ENCODE measurements around the gene TIMM13. TPM values are rescaled to one million over a fixed set of nuclear protein-coding genes. Genes with fewer than 3 reads are reported as not detected.

Gene TIMM13
- total and polyA plus RNA-seq, 2 of the 8 experiments (the other 6 are each of a cell fraction or from before 2014, with no cell fraction given): 270 to 275 TPM

DNA sequence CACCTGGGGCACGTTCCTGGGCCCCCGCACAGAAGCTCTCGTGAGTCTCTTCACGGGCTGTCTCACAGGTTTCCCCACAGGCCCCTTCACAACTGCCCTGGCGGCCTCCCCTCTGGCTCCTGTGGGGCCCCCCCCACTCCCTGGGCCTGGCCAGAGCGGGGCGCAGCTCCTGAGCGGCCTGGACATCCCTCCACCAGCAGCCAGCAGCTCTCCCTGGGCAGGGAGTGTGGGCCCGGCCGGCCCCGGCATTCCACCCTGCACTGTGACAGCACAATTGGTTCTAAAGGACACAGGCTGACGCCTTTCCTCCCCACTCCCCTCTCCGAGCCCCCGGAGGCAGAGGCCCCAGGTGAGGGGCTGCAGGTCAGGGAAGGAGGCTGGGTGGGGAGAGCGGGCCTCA is 9.5 kb upstream of the TIMM13 start:
- peaks cover 0 to 13% of the 10 kb centered on the region in 2 experiments; a peak in 1 of 4 replicates for H3K79me2 ChIP-seq (ENCODE audit: control insufficient read depth in 1 of 2, insufficient read depth in 2 of 2, low read length in 2 of 2)
- peaks cover 4% of the 10 kb centered on the region; the same call in 1 of the 2 replicates for H3K23me2 ChIP-seq (ENCODE audit: low read depth, low read length)
- H3K23ac ChIP-seq (ENCODE audit: insufficient read length): no peak overlapping the region
- H2BK20ac ChIP-seq (ENCODE audit: low read length): no peak overlapping the region
- peaks cover 11 to 25% of the 10 kb centered on the region in 2 experiments for H4K20me1 ChIP-seq (replicated peaks in 1 of 2; ENCODE audit: control insufficient read depth in 1 of 2, insufficient read depth in 2 of 2, low read length in 2 of 2)
- H3K4me1 ChIP-seq (replicated peaks in 1 of 4; ENCODE audit: control insufficient read depth in 3 of 4, insufficient read depth in 4 of 4, low read length in 3 of 4): no peaks in the 10 kb centered on the region
- H2AFZ ChIP-seq (ENCODE audit: low read length): no peak overlapping the region
- no peak overlapping the region for H2BK5ac ChIP-seq (ENCODE audit: low read depth, low read length)
- H3K4ac ChIP-seq (replicated peaks; ENCODE audit: insufficient read length, low read depth, low read length): no peak overlapping the region
- no peak overlapping the region for H3K4me2 ChIP-seq (ENCODE audit: insufficient read depth in 1 of 2, low read depth in 2 of 2, low read length in 2 of 2)
- no peak overlapping the region for H4K91ac ChIP-seq (replicated peaks; ENCODE audit: insufficient read length, low read length)
- peaks cover 11% of the 10 kb centered on the region for H3K79me1 ChIP-seq (ENCODE audit: low read depth, low read length)
- no peak overlapping the region for H3K9ac ChIP-seq (replicated peaks in 1 of 4; ENCODE audit: extremely low read depth in 1 of 4, low read depth in 3 of 4, low read length in 3 of 4)
- H3K56ac ChIP-seq (replicated peaks; ENCODE audit: insufficient read length, low read depth, low read length): no peak overlapping the region
- no peak overlapping the region for H3K4me3 ChIP-seq (ENCODE audit: extremely low read depth in 1 of 4, insufficient read depth in 2 of 4, low read depth in 3 of 4, low read length in 4 of 4)
- FAIRE-seq: no peak
- no peaks in the 10 kb centered on the region for H3K9me3 ChIP-seq (ENCODE audit: insufficient read depth in 2 of 2, low read depth in 1 of 2, low read length in 1 of 2)
- peaks cover 13 to 51% (median 36%) of the 10 kb centered on the region in 4 experiments for H3K36me3 ChIP-seq (ENCODE audit: control insufficient read depth in 2 of 4, insufficient read depth in 4 of 4, low read length in 3 of 4)
- no peak overlapping the region for H3K14ac ChIP-seq (ENCODE audit: insufficient read length)
- POLR2A ChIA-PET (ENCODE audit: partially characterized antibody): interaction anchor here (1.0 to 4.8 kb wide), 4 partner anchors 9 to 20 kb away, joined by 3 to 30 read pairs (median 4); partner anchors contain the start of genes LMNB2 and TIMM13
- H3K27me3 ChIP-seq (replicated peaks in 1 of 4; ENCODE audit: control insufficient read depth in 3 of 4, extremely low read depth in 1 of 4, insufficient read depth in 3 of 4, low read length in 3 of 4): no peaks in the 10 kb centered on the region
- 89% methylated on average over 14 of the region's 15 CpGs; no CpG with 5 or more reads in 1 of the 2 experiments for WGBS, 2 experiments (ENCODE audit: extremely low coverage in 1 of 2, insufficient coverage in 1 of 2, insufficient read length in 1 of 2, insufficient replicate concordance in 2 of 2, low coverage in 1 of 2, low lambda C conversion rate in 2 of 2, missing lambda C conversion rate in 1 of 2)
- no peak overlapping the region for H4K5ac ChIP-seq (ENCODE audit: insufficient read length, low read depth, low read length)
- H3K27ac ChIP-seq (ENCODE audit: low read depth, low read length): no peak overlapping the region
- H2AK5ac ChIP-seq (ENCODE audit: low read depth, low read length): no peak overlapping the region
- no peak for DNase-seq (ENCODE audit: low read depth in 1 of 2, low spot score in 2 of 2)
- H4K8ac ChIP-seq (ENCODE audit: extremely low read depth, insufficient read depth, low read length): no peak overlapping the region
- no peak overlapping the region for H2BK12ac ChIP-seq (ENCODE audit: low read depth, low read length)
- no peak overlapping the region for H2BK15ac ChIP-seq (ENCODE audit: low read length)
- H2BK120ac ChIP-seq (replicated peaks; ENCODE audit: low read depth, low read length): no peak overlapping the region
- no peak overlapping the region for H3K18ac ChIP-seq (ENCODE audit: extremely low read depth, low read length)
- CTCF ChIA-PET (ENCODE audit: partially characterized antibody): interaction anchor here (0.6 to 1.2 kb wide), 3 partner anchors 11 to 228 kb away, joined by 3 read pairs; no protein-coding TSS in a partner anchor
- TF ChIP-seq CBX8 (IDR thresholded peaks at IDR 0.05; ENCODE audit: borderline replicate concordance, low read depth, low read length): no peak
- no peak for TF ChIP-seq CREB1 (IDR thresholded peaks at IDR 0.05)
- TF ChIP-seq ASH2L (IDR thresholded peaks at IDR 0.05; ENCODE audit: low read length): no peak
- TF ChIP-seq FOSL1 (IDR thresholded peaks at IDR 0.05; ENCODE audit: insufficient read depth, low read depth, low read length): no peak
- TF ChIP-seq, protein P1, sequence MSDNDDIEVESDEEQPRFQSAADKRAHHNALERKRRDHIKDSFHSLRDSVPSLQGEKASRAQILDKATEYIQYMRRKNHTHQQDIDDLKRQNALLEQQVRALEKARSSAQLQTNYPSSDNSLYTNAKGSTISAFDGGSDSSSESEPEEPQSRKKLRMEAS (IDR thresholded peaks at IDR 0.05): no peak
- no peak for TF ChIP-seq CHD2 (IDR thresholded peaks at IDR 0.05; ENCODE audit: low read length)
- TF ChIP-seq BCL11A (IDR thresholded peaks at IDR 0.05; ENCODE audit: low read depth in 2 of 2, low read length in 2 of 2): no peak

Measured in H1 (cell line).